ENCODE measurements around the gene CUL1.

Gene CUL1

DNA sequence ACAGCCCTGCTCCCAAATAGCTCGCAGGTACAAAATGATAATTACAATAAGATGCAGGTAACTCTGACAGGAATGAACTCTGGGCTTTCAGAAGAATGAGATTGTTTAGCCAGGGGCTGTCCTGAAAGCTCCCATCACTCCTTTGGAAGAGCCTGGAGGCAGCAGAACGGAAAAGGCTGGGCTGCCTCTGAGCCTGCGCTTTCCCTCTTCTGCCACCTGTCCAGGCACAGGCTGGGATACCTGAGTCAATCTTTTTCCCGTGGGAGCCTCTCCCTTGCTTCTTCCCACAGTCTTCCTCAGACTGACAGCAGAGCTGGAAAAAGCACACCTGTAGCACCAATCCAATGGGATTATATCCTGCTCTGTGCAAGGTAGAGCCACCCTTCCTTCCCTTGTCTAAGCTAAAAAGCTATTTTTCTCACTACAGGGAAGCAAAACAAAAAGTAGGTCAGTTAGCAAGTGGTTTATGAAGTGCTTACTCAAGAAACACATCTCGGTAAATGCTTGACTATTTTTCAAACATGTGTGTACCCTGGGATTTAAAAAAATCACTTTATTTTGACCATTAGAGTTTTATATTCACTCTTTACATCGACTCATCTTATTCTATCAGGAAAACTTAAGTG lies 12.3 kb upstream of the CUL1 start:
- H3K27ac ChIP-seq (ENCODE audit: low read length, poor library complexity, severe bottlenecking): no peak overlapping the region
- H3K18ac ChIP-seq (ENCODE audit: low read depth in 1 of 2, low read length in 2 of 2): no peak overlapping the region
- no peak overlapping the region for H3K4me2 ChIP-seq (ENCODE audit: low read length, poor library complexity, severe bottlenecking)
- no peak for DNase-seq
- H2BK15ac ChIP-seq (ENCODE audit: low read depth, poor library complexity, severe bottlenecking): no peak overlapping the region
- H2BK12ac ChIP-seq (ENCODE audit: low read length in 2 of 2): no peak overlapping the region
- WGBS: 84% methylated on average over 6 of the region's 6 CpGs
- H3K9me3 ChIP-seq (ENCODE audit: control insufficient read depth, low read length): peaks cover 8% of the 10 kb centered on the region
- no peak overlapping the region for H3K14ac ChIP-seq (ENCODE audit: low read length in 2 of 2)
- H3K4me1 ChIP-seq (ENCODE audit: control insufficient read depth, insufficient read depth, low read depth, low read length): no peaks in the 10 kb centered on the region
- H3K9ac ChIP-seq (ENCODE audit: low read length): no peak overlapping the region
- H4K91ac ChIP-seq (ENCODE audit: low read length): no peak overlapping the region
- no peak overlapping the region for H3K4ac ChIP-seq (ENCODE audit: low read depth in 1 of 2, low read length in 2 of 2)
- H2BK5ac ChIP-seq (ENCODE audit: low read depth, low read length, poor library complexity, severe bottlenecking): no peak overlapping the region
- H2AFZ ChIP-seq (ENCODE audit: low read depth, low read length): no peak overlapping the region
- H2AK5ac ChIP-seq (ENCODE audit: low read length, severe bottlenecking): no peak overlapping the region
- no peak overlapping the region for H2BK120ac ChIP-seq (ENCODE audit: low read depth, low read length)
- no peak overlapping the region for H3K23ac ChIP-seq (ENCODE audit: low read length in 2 of 2)
- no peaks in the 10 kb centered on the region for H3K27me3 ChIP-seq (ENCODE audit: control insufficient read depth in 1 of 2, insufficient read depth in 1 of 2, low read length in 2 of 2)
- H4K8ac ChIP-seq (ENCODE audit: low read length): no peak overlapping the region
- no peak overlapping the region for H3K4me3 ChIP-seq (ENCODE audit: insufficient read depth in 1 of 2, low read depth in 1 of 2, low read length in 2 of 2)
- no peaks in the 10 kb centered on the region for H3K79me1 ChIP-seq (replicated peaks; ENCODE audit: low read length, poor library complexity, severe bottlenecking)
- H3K36me3 ChIP-seq (ENCODE audit: control insufficient read depth in 1 of 2, insufficient read depth in 2 of 2, low read depth in 1 of 2, low read length in 2 of 2): no peaks in the 10 kb centered on the region

DNA sequence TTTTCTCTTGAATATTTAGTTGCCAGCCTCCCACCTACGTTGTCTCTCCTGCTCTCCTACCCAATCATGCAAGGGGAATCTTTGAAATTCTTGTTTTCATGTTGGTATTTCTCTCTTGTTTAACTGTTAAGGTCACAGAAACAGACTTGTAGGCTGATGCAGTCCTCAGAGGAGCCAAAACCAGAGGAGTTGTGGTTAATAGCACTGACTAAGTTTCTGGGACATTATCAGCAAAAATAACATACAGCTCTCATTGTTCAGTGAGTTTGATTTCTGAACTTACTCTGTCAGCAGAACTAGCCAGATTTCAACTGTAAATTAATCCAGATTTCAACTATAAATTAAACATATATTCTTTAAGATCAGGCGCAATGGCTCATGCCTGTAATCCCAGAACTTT lies 11.1 kb upstream of the CUL1 start:
- H3K4me2 ChIP-seq (ENCODE audit: low read length, poor library complexity, severe bottlenecking): no peak overlapping the region
- H3K4me3 ChIP-seq (ENCODE audit: insufficient read depth in 1 of 2, low read depth in 1 of 2, low read length in 2 of 2): no peak overlapping the region
- 97% methylated on average over 1 of the region's 2 CpGs for WGBS
- no peak overlapping the region for H3K9ac ChIP-seq (ENCODE audit: low read length)
- no peak overlapping the region for H3K23ac ChIP-seq (ENCODE audit: low read length in 2 of 2)
- no peak overlapping the region for H3K4ac ChIP-seq (ENCODE audit: low read depth in 1 of 2, low read length in 2 of 2)
- H2AFZ ChIP-seq (ENCODE audit: low read depth, low read length): no peak overlapping the region
- DNase-seq: no peak
- H3K14ac ChIP-seq (ENCODE audit: low read length in 2 of 2): no peak overlapping the region
- H2BK5ac ChIP-seq (ENCODE audit: low read depth, low read length, poor library complexity, severe bottlenecking): no peak overlapping the region
- no peak overlapping the region for H4K91ac ChIP-seq (ENCODE audit: low read length)
- no peak overlapping the region for H2AK5ac ChIP-seq (ENCODE audit: low read length, severe bottlenecking)
- no peak overlapping the region for H2BK12ac ChIP-seq (ENCODE audit: low read length in 2 of 2)
- no peak overlapping the region for H3K27ac ChIP-seq (ENCODE audit: low read length, poor library complexity, severe bottlenecking)
- H3K79me1 ChIP-seq (replicated peaks; ENCODE audit: low read length, poor library complexity, severe bottlenecking): no peaks in the 10 kb centered on the region
- no peak overlapping the region for H2BK15ac ChIP-seq (ENCODE audit: low read depth, poor library complexity, severe bottlenecking)
- no peak overlapping the region for H2BK120ac ChIP-seq (ENCODE audit: low read depth, low read length)
- no peak overlapping the region for H4K8ac ChIP-seq (ENCODE audit: low read length)
- H3K18ac ChIP-seq (ENCODE audit: low read depth in 1 of 2, low read length in 2 of 2): no peak overlapping the region
- H3K27me3 ChIP-seq (ENCODE audit: control insufficient read depth in 1 of 2, insufficient read depth in 1 of 2, low read length in 2 of 2): no peaks in the 10 kb centered on the region
- no peaks in the 10 kb centered on the region for H3K9me3 ChIP-seq (ENCODE audit: control insufficient read depth, low read length)
- no peaks in the 10 kb centered on the region for H3K4me1 ChIP-seq (ENCODE audit: control insufficient read depth, insufficient read depth, low read depth, low read length)
- no peaks in the 10 kb centered on the region for H3K36me3 ChIP-seq (ENCODE audit: control insufficient read depth in 1 of 2, insufficient read depth in 2 of 2, low read depth in 1 of 2, low read length in 2 of 2)

DNA sequence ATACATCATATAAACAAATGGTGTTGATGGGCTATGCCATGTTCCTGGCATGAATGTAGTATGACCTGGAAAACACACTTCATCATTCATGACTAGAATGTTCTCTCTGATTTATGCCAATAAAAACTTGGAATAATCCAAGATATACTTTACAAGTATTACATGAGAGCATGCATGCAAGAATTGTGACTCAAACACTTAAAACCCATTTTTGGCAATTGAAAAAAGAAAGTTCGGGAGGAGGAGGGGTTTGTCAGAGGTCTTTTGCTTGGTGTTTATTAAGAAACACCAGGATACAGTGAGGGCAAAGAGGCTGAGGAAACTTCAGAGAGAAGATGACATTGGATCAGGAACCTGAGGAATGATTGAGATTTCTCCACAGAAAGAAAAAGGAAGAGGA lies 10.2 kb upstream of the CUL1 start:
- no peaks in the 10 kb centered on the region for H3K79me1 ChIP-seq (replicated peaks; ENCODE audit: low read length, poor library complexity, severe bottlenecking)

DNA sequence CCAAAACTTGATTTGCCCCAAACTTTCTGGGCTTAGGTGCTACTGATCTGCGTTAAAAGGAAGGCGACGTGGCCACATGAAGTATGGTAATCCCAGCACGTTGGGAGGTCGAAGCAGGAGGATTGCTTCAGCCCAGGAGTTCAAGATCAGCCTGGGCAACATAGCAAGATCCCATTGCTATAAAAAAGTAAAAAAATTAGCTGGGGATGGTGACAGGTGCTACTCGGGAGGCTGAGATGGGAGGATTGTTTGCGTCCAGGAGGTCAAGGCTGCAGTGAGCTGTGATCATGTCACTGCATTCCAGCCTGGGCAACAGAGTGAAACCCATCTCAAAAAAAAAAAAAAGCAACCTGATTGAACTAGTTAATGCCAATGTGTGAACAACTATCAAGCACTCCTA lies 5.1 kb upstream of the CUL1 start:
- Histone ChIP-seq H2BK120ac (ENCODE audit: low read depth, low read length) (no peak overlapping the region), H3K4me2 (ENCODE audit: low read length, poor library complexity, severe bottlenecking) (no peak overlapping the region), H4K91ac (ENCODE audit: low read length) (no peak overlapping the region), H3K79me1 (replicated peaks; ENCODE audit: low read length, poor library complexity, severe bottlenecking) (no peaks in the 10 kb centered on the region), H3K27ac (ENCODE audit: low read length, poor library complexity, severe bottlenecking) (no peak overlapping the region), H3K4me3 (ENCODE audit: insufficient read depth in 1 of 2, low read depth in 1 of 2, low read length in 2 of 2) (no peak overlapping the region), H2BK5ac (ENCODE audit: low read depth, low read length, poor library complexity, severe bottlenecking) (no peak overlapping the region), H3K14ac (ENCODE audit: low read length in 2 of 2) (no peak overlapping the region), H2AK5ac (ENCODE audit: low read length, severe bottlenecking) (no peak overlapping the region), H3K23ac (ENCODE audit: low read length in 2 of 2) (no peak overlapping the region), H2AFZ (ENCODE audit: low read depth, low read length) (no peak overlapping the region), H3K36me3 (ENCODE audit: control insufficient read depth in 1 of 2, insufficient read depth in 2 of 2, low read depth in 1 of 2, low read length in 2 of 2) (no peaks in the 10 kb centered on the region), H3K27me3 (ENCODE audit: control insufficient read depth in 1 of 2, insufficient read depth in 1 of 2, low read length in 2 of 2) (no peaks in the 10 kb centered on the region), H4K8ac (ENCODE audit: low read length) (no peak overlapping the region), H3K18ac (ENCODE audit: low read depth in 1 of 2, low read length in 2 of 2) (no peak overlapping the region), H3K4me1 (ENCODE audit: control insufficient read depth, insufficient read depth, low read depth, low read length) (peaks cover 2% of the 10 kb centered on the region), H3K4ac (ENCODE audit: low read depth in 1 of 2, low read length in 2 of 2) (no peak overlapping the region), H2BK12ac (ENCODE audit: low read length in 2 of 2) (no peak overlapping the region), H3K9ac (ENCODE audit: low read length) (no peak overlapping the region), H2BK15ac (ENCODE audit: low read depth, poor library complexity, severe bottlenecking) (no peak overlapping the region), H3K9me3 (ENCODE audit: control insufficient read depth, low read length) (no peaks in the 10 kb centered on the region)
- WGBS: 97% methylated on average over 7 of the region's 7 CpGs
- no peak for DNase-seq

More for the DNA sequence above, 10.2 kb upstream of the CUL1 start:
- Histone ChIP-seq H2BK5ac (ENCODE audit: low read depth, low read length, poor library complexity, severe bottlenecking) (no peak overlapping the region), H2AFZ (ENCODE audit: low read depth, low read length) (no peak overlapping the region), H4K91ac (ENCODE audit: low read length) (no peak overlapping the region), H2BK120ac (ENCODE audit: low read depth, low read length) (no peak overlapping the region), H3K36me3 (ENCODE audit: control insufficient read depth in 1 of 2, insufficient read depth in 2 of 2, low read depth in 1 of 2, low read length in 2 of 2) (no peaks in the 10 kb centered on the region), H3K9me3 (ENCODE audit: control insufficient read depth, low read length) (no peaks in the 10 kb centered on the region), H3K9ac (ENCODE audit: low read length) (peak overlapping the region; percentile 19), H3K4ac (ENCODE audit: low read depth in 1 of 2, low read length in 2 of 2) (no peak overlapping the region), H3K18ac (ENCODE audit: low read depth in 1 of 2, low read length in 2 of 2) (no peak overlapping the region), H3K4me1 (ENCODE audit: control insufficient read depth, insufficient read depth, low read depth, low read length) (no peaks in the 10 kb centered on the region), H3K4me3 (ENCODE audit: insufficient read depth in 1 of 2, low read depth in 1 of 2, low read length in 2 of 2) (no peak overlapping the region), H2BK15ac (ENCODE audit: low read depth, poor library complexity, severe bottlenecking) (no peak overlapping the region), H3K14ac (ENCODE audit: low read length in 2 of 2) (no peak overlapping the region), H3K23ac (ENCODE audit: low read length in 2 of 2) (no peak overlapping the region), H2AK5ac (ENCODE audit: low read length, severe bottlenecking) (no peak overlapping the region), H3K27ac (ENCODE audit: low read length, poor library complexity, severe bottlenecking) (no peak overlapping the region), H3K27me3 (ENCODE audit: control insufficient read depth in 1 of 2, insufficient read depth in 1 of 2, low read length in 2 of 2) (no peaks in the 10 kb centered on the region), H3K4me2 (ENCODE audit: low read length, poor library complexity, severe bottlenecking) (no peak overlapping the region), H2BK12ac (ENCODE audit: low read length in 2 of 2) (no peak overlapping the region), H4K8ac (ENCODE audit: low read length) (no peak overlapping the region)
- no peak for DNase-seq
- 100% methylated on average over 1 of the region's 1 CpG for WGBS
